MG63 (cell line): ENCODE data around the gene BCL3. TPM values are rescaled to one million over a fixed set of nuclear protein-coding genes. Genes with fewer than 3 reads are reported as not detected.

Source experiments
- DNase-seq: peaks from one replicate; pipeline ENCODE4 v3.0.0-alpha.2; 2020
- H3K27me3 ChIP-seq: fragments of 250-450 bp; sonication (Bioruptor Pico); 2 replicates; pipeline ENCODE4 v1.5.1; 2020; ENCODE audit warnings: mild to moderate bottlenecking, moderate library complexity
- H3K36me3 ChIP-seq: fragments of 250-450 bp; sonication (Bioruptor Pico); 2 replicates; pipeline ENCODE4 v1.5.1; 2020; ENCODE audit warnings: mild to moderate bottlenecking, moderate library complexity
- H3K4me3 ChIP-seq: fragments of 250-450 bp; sonication (Bioruptor Pico); 2 replicates; pipeline ENCODE4 v1.5.1; 2020; ENCODE audit warnings: mild to moderate bottlenecking, moderate library complexity
- H3K9me3 ChIP-seq: fragments of 250-450 bp; sonication (Bioruptor Pico); 2 replicates; pipeline ENCODE4 v1.5.1; 2020; ENCODE audit warnings: mild to moderate bottlenecking, moderate library complexity
- total RNA-seq: library from RNA; depleted of rRNA; stranded (reverse); fragments of >200 nt; shearing (Covaris generic); gene quantifications from 2 replicates; pipeline ENCODE4 v1.2.3, GENCODE V29; 2014; ENCODE audit warnings: low replicate concordance

Gene BCL3
- total RNA-seq, 1 experiment from 2014 or later: 3.6 TPM

GRCh38 chr19:44749292-44749691, 784 bp downstream of the BCL3 start:
- Histone ChIP-seq H3K36me3 (peaks cover 43% of the 10 kb centered on the region), H3K27me3 (no peaks in the 10 kb centered on the region), H3K4me3 (peak overlapping the region; percentile 75), H3K9me3 (no peaks in the 10 kb centered on the region)
- no peak for DNase-seq

- no peaks in the 10 kb centered on the region for H3K9me3 ChIP-seq
- DNase-seq: no peak
These were observed 1.5 kb downstream of the BCL3 start for GRCh38 chr19:44749994-44750393.

GRCh38 chr19:44752123-44752815, 3.8 kb downstream of the BCL3 start:
- peaks cover 71% of the 10 kb centered on the region for H3K36me3 ChIP-seq
- no peaks in the 10 kb centered on the region for H3K27me3 ChIP-seq
- no peak for DNase-seq
- H3K4me3 ChIP-seq: peak overlapping the region; percentile 75
- no peaks in the 10 kb centered on the region for H3K9me3 ChIP-seq

More at GRCh38 chr19:44749994-44750393, 1.5 kb downstream of the BCL3 start:
- no peaks in the 10 kb centered on the region for H3K27me3 ChIP-seq
- H3K4me3 ChIP-seq: peak overlapping the region; percentile 75
- peaks cover 49% of the 10 kb centered on the region for H3K36me3 ChIP-seq

- DNase-seq: peak; percentile 98
- no peaks in the 10 kb centered on the region for H3K27me3 ChIP-seq
- H3K4me3 ChIP-seq: peak overlapping the region; percentile 75
- H3K36me3 ChIP-seq: peaks cover 77% of the 10 kb centered on the region
- H3K9me3 ChIP-seq: no peaks in the 10 kb centered on the region
These were observed 4.5 kb downstream of the BCL3 start for GRCh38 chr19:44752816-44753625.

GRCh38 chr19:44753626-44753931, 5.1 kb downstream of the BCL3 start:
- Histone ChIP-seq H3K9me3 (no peaks in the 10 kb centered on the region), H3K4me3 (peak overlapping the region; percentile 75), H3K36me3 (peaks cover 82% of the 10 kb centered on the region), H3K27me3 (no peaks in the 10 kb centered on the region)
- DNase-seq: no peak

- no peaks in the 10 kb centered on the region for H3K27me3 ChIP-seq
- peak overlapping the region; percentile 75 for H3K4me3 ChIP-seq
- no peaks in the 10 kb centered on the region for H3K9me3 ChIP-seq
- peak; percentile 94 for DNase-seq
- H3K36me3 ChIP-seq: peaks cover 84% of the 10 kb centered on the region
These were observed 5.6 kb downstream of the BCL3 start for GRCh38 chr19:44753932-44754749.

GRCh38 chr19:44754750-44755080, 6.2 kb downstream of the BCL3 start:
- H3K36me3 ChIP-seq: peaks cover 85% of the 10 kb centered on the region
- peak overlapping the region; percentile 75 for H3K4me3 ChIP-seq
- no peak for DNase-seq
- H3K9me3 ChIP-seq: no peaks in the 10 kb centered on the region
- H3K27me3 ChIP-seq: no peaks in the 10 kb centered on the region

GRCh38 chr19:44755219-44755618, 6.7 kb downstream of the BCL3 start:
- H3K4me3 ChIP-seq: no peak overlapping the region
- DNase-seq: no peak
- H3K9me3 ChIP-seq: no peaks in the 10 kb centered on the region
- H3K36me3 ChIP-seq: peaks cover 85% of the 10 kb centered on the region
- H3K27me3 ChIP-seq: no peaks in the 10 kb centered on the region

- Histone ChIP-seq H3K36me3 (peaks cover 83% of the 10 kb centered on the region), H3K4me3 (no peak overlapping the region), H3K9me3 (no peaks in the 10 kb centered on the region), H3K27me3 (no peaks in the 10 kb centered on the region)
- no peak for DNase-seq
These were observed 7.6 kb downstream of the BCL3 start for GRCh38 chr19:44756089-44756562.

- H3K9me3 ChIP-seq: no peaks in the 10 kb centered on the region
- H3K4me3 ChIP-seq: no peak overlapping the region
- H3K36me3 ChIP-seq: peaks cover 78% of the 10 kb centered on the region
- no peak for DNase-seq
- no peaks in the 10 kb centered on the region for H3K27me3 ChIP-seq
These were observed 8.7 kb downstream of the BCL3 start for GRCh38 chr19:44757057-44757734.

- no peak overlapping the region for H3K4me3 ChIP-seq
- H3K9me3 ChIP-seq: no peaks in the 10 kb centered on the region
- no peaks in the 10 kb centered on the region for H3K27me3 ChIP-seq
- H3K36me3 ChIP-seq: peaks cover 72% of the 10 kb centered on the region
- DNase-seq: no peak
These were observed 9.4 kb downstream of the BCL3 start for GRCh38 chr19:44757735-44758505.

- no peaks in the 10 kb centered on the region for H3K9me3 ChIP-seq
- H3K36me3 ChIP-seq: peaks cover 68% of the 10 kb centered on the region
- H3K4me3 ChIP-seq: no peak overlapping the region
- no peak for DNase-seq
- no peaks in the 10 kb centered on the region for H3K27me3 ChIP-seq
These were observed 10.1 kb downstream of the BCL3 start for GRCh38 chr19:44758596-44758995.

GRCh38 chr19:44759083-44759804, 10.7 kb downstream of the BCL3 start:
- Histone ChIP-seq H3K9me3 (no peaks in the 10 kb centered on the region), H3K27me3 (no peaks in the 10 kb centered on the region), H3K36me3 (peaks cover 64% of the 10 kb centered on the region), H3K4me3 (no peak overlapping the region)
- DNase-seq: no peak

GRCh38 chr19:44762038-44762437, 13.5 kb downstream of the BCL3 start:
- no peak overlapping the region for H3K4me3 ChIP-seq
- peaks cover 37% of the 10 kb centered on the region for H3K36me3 ChIP-seq
- no peaks in the 10 kb centered on the region for H3K9me3 ChIP-seq
- H3K27me3 ChIP-seq: no peaks in the 10 kb centered on the region
- DNase-seq: no peak
